Brain microvascular endothelial cell (primary cell): ENCODE data around the gene DENND6B.
A peak's percentile ranks its signal among the peaks of the same experiment; 100 is the strongest.

Source experiments
- DNase-seq: peaks from one replicate; pipeline ENCODE4 v3.0.0-alpha.2; 2020
- H3K27ac ChIP-seq: fragments of 250-450 bp; sonication (Bioruptor Pico); 2 replicates; pipeline ENCODE4 v1.5.1; 2020; ENCODE audit warnings: mild to moderate bottlenecking, moderate library complexity
- H3K27me3 ChIP-seq: fragments of 250-450 bp; sonication (Bioruptor Pico); replicated peaks from 2 replicates; pipeline ENCODE4 v1.5.1; 2020; ENCODE audit warnings: mild to moderate bottlenecking
- H3K36me3 ChIP-seq: fragments of 250-450 bp; sonication (Bioruptor Pico); replicated peaks from 2 replicates; pipeline ENCODE4 v1.5.1; 2020; ENCODE audit warnings: mild to moderate bottlenecking
- H3K4me3 ChIP-seq: 2 replicates; pipeline ENCODE4 v1.5.1; 2011; ENCODE audit warnings: low read depth, mild to moderate bottlenecking, control low read depth, low read length, moderate library complexity
- CTCF ChIP-seq: IDR thresholded peaks from 2 replicates; pipeline ENCODE4 v1.5.1; 2011; ENCODE audit warnings: low read depth, mild to moderate bottlenecking, moderate library complexity, low read length, control low read depth, inconsistent platforms; ENCODE audit errors: missing control alignments
- in situ Hi-C: cut with HindIII; loops from 2 replicates; pipeline ENCODE4 v1.10.0; 2017; ENCODE audit warnings: low sequenced_read_pairs, low pct_ligation_motif_present

Gene DENND6B

GRCh38 chr22:50283821-50284220 lies 43.0 kb downstream of the DENND6B start:
- in situ Hi-C loops = no loop called here
- no peak overlapping the region for H3K27ac ChIP-seq
- H3K36me3 ChIP-seq = peaks cover 71% of the 10 kb centered on the region
- no peaks in the 10 kb centered on the region for H3K27me3 ChIP-seq
- no peak for DNase-seq
- no peak for TF ChIP-seq CTCF
- H3K4me3 ChIP-seq = no peak overlapping the region

GRCh38 chr22:50282361-50283155 lies 44.3 kb downstream of the DENND6B start:
- H3K27me3 ChIP-seq = no peaks in the 10 kb centered on the region
- no peak for TF ChIP-seq CTCF
- H3K36me3 ChIP-seq = peaks cover 71% of the 10 kb centered on the region
- peak overlapping the region; percentile 2 for H3K27ac ChIP-seq
- no peak overlapping the region for H3K4me3 ChIP-seq
- in situ Hi-C loops = no loop called here
- DNase-seq = peak; percentile 66

GRCh38 chr22:50281957-50282356 lies 44.9 kb downstream of the DENND6B start:
- Histone ChIP-seq H3K27me3 (no peaks in the 10 kb centered on the region), H3K27ac (peak overlapping the region; percentile 2), H3K4me3 (no peak overlapping the region), H3K36me3 (peaks cover 69% of the 10 kb centered on the region)
- TF ChIP-seq CTCF = no peak
- no peak for DNase-seq
- in situ Hi-C loops = no loop called here

- no peak for DNase-seq
- no peak for TF ChIP-seq CTCF
- peaks cover 65% of the 10 kb centered on the region for H3K36me3 ChIP-seq
- no peak overlapping the region for H3K4me3 ChIP-seq
- no peak overlapping the region for H3K27ac ChIP-seq
- in situ Hi-C loops = no loop called here
- no peaks in the 10 kb centered on the region for H3K27me3 ChIP-seq
Measured at GRCh38 chr22:50281384-50281760, 45.4 kb downstream of the DENND6B start.

GRCh38 chr22:50280708-50281383 lies 46.0 kb downstream of the DENND6B start:
- no peak for DNase-seq
- TF ChIP-seq CTCF = no peak
- no peak overlapping the region for H3K27ac ChIP-seq
- no peak overlapping the region for H3K4me3 ChIP-seq
- H3K36me3 ChIP-seq = peaks cover 63% of the 10 kb centered on the region
- in situ Hi-C loops = no loop called here
- no peaks in the 10 kb centered on the region for H3K27me3 ChIP-seq
